Lower leg skin (tissue), 4 donors: Measurements from ENCODE around the gene ZNF541. TPM values are rescaled to one million over a fixed set of nuclear protein-coding genes. Genes with fewer than 3 reads are reported as not detected.

Experiments
- DNase-seq, 2 donors: peaks; one replicate each; pipeline ENCODE4 v3.0.0-alpha.2; 2019; ENCODE audit warnings: low spot score in 2 of 2
- H3K4me3 ChIP-seq: fragments of 200-600 bp; sonication (generic); 2 replicates; pipeline ENCODE4 v1.5.1; 2017; ENCODE audit warnings: mild to moderate bottlenecking, low read depth; ENCODE audit not compliant: poor library complexity, severe bottlenecking
- CTCF ChIP-seq, 3 donors: fragments of 450-650 bp; IDR thresholded peaks; one replicate each; pipeline ENCODE4 v1.5.1; 2016; ENCODE audit warnings: antibody characterized with exemption in 3 of 3, mild to moderate bottlenecking in 3 of 3, moderate library complexity in 2 of 3
- POLR2A ChIP-seq, 2 donors: fragments of 450-650 bp; IDR thresholded peaks; one replicate each; pipeline ENCODE4 v1.6.1; 2016 to 2017; ENCODE audit warnings: antibody characterized with exemption in 2 of 2, mild to moderate bottlenecking in 1 of 2, moderate library complexity in 1 of 2
- WGBS, 2 donors: methylation state at CpG; one replicate each; pipeline ENCODE4 v1.1.5; 2018; 5-methylcytosine and 5-hydroxymethylcytosine counted together
- intact Hi-C: fragments of 100-400 bp; cut with DNase I; formaldehyde crosslinking; loops from one replicate; pipeline ENCODE4 v1.15.0; 2023; ENCODE audit warnings: low total_unique reads
- total RNA-seq, 4 donors: library from RNA; depleted of rRNA; stranded (reverse); fragments of >200 nt; gene quantifications; one replicate each; pipeline ENCODE4 v1.1.0, GENCODE V29; 2016

ZNF541 gene
- total RNA-seq, 4 donors from 2014 or later = 0.08 to 1.5 (median 0.69) TPM; not detected in 1

- intact Hi-C loops = no loop called here
- DNase-seq = peak in 1 of 2 donors; percentile 91
- peak overlapping the region; percentile 61 for H3K4me3 ChIP-seq
- 0 to 1% methylated on average over 27 to 40 of the region's 50 CpGs for WGBS, 2 donors
- TF ChIP-seq POLR2A (IDR thresholded peaks at IDR 0.05) (no peak), CTCF (IDR thresholded peaks at IDR 0.05) (no peak)
Measured at GRCh38 chr19:47609906-47610894, 37.3 kb upstream of the ZNF541 start.

GRCh38 chr19:47608969-47609905 is 36.3 kb upstream of the ZNF541 start, which contains the start of gene BICRA:
BICRA (plus strand) TSS chr19:47609134; CDS start chr19:47673575, 64,441 bp downstream.
- WGBS, 2 donors = 0 to 1% methylated on average over 63 to 69 of the region's 94 CpGs
- peak; percentile 74 to 95 for DNase-seq
- TF ChIP-seq POLR2A (IDR thresholded peaks at IDR 0.05) = no peak
- TF ChIP-seq CTCF (IDR thresholded peaks at IDR 0.05) = no peak
- peak within 1 kb of the TSS; percentile 81 for H3K4me3 ChIP-seq
- intact Hi-C loops = no loop called here

GRCh38 chr19:47608074-47608918 is 35.3 kb upstream of the ZNF541 start:
- TF ChIP-seq POLR2A (IDR thresholded peaks at IDR 0.05) (peak in 1 of 2 donors; percentile 55), CTCF (IDR thresholded peaks at IDR 0.05) (no peak)
- WGBS, 2 donors = 0% methylated on average over 54 to 57 of the region's 94 CpGs
- peak overlapping the region; percentile 81 for H3K4me3 ChIP-seq
- peak; percentile 92 to 98 for DNase-seq
- intact Hi-C loops = no loop called here

- no peak for DNase-seq
- 42% methylated on average over 21 of the region's 21 CpGs for WGBS, 2 donors
- intact Hi-C loops = no loop called here
- H3K4me3 ChIP-seq = peak overlapping the region; percentile 81
- TF ChIP-seq POLR2A (IDR thresholded peaks at IDR 0.05) (no peak), CTCF (IDR thresholded peaks at IDR 0.05) (no peak)
Measured at GRCh38 chr19:47607564-47608073, 34.7 kb upstream of the ZNF541 start.
